DMS79 (cell line): ENCODE results near the gene C17orf75.
"Not testable (repeated sequence)": the region's sequence is repeated elsewhere in the genome, so short reads cannot be mapped to it uniquely, and the experiment has no call there.

Source experiments
- DNase-seq: peaks from one replicate; lab custom pipeline; 2025; lab: John Stamatoyannopoulos, UW

The C17orf75 gene

DNA sequence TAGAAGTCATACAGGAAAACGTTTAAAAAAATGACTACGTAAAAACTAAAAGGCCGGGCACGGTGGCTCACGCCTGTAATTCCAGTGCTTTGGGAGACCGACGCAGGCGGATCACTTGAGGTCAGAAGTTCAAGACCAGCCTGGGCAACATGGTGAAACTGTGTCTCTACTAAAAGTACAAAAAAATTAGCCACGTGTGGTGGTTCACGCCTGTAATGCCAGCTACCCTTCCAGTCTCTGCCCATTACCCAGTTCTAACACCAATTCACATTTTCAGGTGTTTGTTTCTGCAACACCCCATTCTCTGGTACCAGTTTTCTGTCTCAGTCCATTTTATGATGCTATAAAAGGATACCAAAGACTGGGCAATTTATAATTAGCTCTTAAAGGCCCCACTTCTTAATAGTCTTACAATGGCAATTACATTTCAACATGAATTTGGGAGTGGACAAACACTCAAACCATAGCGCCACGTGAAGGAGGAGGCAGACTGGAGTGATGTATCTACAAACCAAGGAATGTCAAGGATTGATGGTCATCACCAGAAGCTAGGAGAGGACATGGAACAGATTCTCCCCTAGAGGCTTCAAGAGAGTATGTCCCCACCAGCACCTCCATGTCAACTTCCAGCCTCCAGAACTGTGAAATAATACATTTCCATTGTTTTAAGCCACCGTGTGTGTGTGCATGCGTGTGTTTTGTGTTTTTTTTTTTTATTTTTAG lies 791 bp upstream of the C17orf75 start:
- DNase-seq = peak; percentile 8

DNA sequence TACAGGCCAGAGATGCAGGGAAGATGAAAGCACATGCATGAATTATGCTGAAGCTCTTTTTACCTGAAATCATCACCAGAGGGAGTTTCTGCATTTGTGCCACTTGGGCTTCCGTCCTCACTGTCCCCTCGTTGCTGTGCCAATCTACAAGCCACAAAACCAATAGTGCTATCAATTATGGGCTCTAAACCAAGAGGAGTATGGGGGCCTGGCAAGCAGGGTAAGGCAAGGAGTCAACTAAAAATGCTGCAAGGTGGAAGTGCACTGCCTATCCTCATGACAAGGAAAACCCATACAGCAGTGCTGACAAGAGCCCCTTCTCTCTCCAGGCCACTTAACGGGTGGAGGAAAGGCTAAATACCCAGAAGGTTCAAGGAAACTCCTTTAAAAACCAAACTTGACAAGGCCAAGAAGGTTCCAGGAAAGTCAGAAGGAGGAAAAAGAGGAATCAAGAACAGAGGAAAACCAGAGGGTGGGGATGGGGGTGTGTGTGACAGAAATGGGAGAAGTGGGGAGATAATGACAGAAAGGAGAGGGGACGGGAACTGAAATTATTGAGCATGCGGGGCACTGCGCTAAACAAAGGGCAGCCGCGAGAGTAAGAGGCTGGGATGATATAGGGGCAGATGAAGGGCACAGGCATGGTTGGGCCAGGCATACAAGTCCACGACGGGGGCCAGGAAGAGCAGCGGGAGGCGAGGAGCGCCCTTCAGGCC lies 674 bp downstream of the C17orf75 start:
- peak; percentile 37 for DNase-seq

DNA sequence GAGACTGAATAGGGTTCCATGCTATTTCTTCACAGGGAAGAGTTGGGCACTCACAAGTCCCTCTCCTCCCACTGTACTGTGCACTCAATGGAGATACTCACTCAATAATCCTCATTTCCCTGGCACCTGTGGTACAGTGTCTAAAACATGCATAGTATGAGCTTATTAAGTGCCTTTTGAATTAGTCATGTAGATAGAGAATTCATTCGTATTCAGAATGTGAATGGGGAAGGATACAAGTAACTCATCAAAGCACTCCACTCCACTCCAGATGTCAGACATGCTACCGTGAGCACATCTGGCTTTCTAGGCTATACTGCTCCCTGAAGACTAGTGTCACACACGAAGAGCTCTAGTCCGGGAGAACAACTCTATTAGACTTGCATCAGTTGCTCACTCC lies 6.3 kb downstream of the C17orf75 start:
- DNase-seq = no peak

DNA sequence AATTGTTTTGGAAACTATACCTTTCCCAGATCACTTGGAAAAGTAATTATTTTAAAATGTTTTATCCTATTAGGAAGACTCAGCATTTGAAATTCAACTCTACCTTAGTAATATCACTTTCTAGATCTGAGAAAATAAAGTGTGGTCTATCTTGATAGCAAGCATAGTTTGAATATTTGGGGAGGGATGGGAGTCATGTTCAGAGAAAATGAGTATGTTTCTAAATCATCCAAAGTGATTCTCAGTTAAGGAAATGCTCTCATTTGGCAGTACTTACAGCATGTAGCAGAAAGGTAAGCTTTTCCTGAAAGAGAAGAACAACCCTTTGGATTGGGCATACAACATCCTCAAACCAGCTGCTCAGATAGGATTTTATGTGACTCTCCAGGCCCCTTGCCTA lies 6.9 kb downstream of the C17orf75 start:
- DNase-seq = no peak

DNA sequence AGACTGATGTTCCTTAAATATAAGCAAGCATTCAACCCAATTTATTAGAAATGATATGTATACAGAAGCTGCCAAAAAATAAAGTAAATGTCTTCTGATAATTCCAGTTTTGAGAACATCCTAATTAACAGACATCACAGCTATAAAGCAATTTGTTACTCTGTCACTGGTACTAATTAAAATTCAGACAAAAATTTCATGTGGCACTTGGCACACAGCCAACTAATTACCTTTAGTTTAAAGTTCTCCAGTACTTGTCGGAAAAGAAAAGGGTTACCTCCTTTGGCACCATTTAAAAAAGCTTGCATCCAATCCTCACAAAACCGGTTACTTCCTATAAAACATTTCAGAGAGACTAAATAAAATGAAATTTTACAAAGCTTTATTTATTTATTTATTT lies 8.8 kb downstream of the C17orf75 start:
- no peak for DNase-seq

DNA sequence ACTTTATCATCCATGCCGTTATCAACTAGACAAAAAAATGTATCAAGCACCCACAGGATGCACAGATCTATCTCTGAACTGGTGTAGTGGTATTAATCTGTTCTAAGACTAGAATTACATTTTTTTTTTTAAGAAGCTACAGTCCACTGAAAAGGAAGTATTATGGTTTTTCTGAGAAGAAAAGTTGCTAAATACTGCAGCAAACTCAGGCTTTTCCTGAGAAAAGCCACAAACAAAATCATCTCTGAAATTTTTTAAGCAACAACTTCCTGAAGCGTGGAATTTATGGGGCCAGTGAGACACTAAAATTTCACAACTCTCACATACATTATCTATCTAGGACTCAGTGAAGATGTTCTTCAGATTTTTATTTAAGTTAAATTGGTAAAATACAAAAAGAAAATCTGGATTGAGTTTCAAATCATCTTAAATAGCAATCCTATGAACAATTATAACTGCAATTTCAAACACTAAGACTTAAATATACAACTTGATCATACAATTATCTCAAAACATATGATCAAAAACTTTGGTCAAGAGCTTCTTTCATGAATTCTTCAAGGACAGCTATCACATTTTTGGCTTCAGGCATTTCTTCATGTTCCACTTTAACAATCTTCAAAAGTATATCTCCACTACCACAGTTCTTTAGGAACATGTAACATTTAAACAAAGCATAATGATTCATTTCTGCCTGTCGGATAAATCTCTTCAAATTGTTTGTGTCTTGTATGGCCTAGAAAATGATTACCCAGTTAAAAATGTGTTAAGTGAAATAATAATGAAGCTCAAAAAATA lies 10.5 kb downstream of the C17orf75 start:
- DNase-seq = no peak

DNA sequence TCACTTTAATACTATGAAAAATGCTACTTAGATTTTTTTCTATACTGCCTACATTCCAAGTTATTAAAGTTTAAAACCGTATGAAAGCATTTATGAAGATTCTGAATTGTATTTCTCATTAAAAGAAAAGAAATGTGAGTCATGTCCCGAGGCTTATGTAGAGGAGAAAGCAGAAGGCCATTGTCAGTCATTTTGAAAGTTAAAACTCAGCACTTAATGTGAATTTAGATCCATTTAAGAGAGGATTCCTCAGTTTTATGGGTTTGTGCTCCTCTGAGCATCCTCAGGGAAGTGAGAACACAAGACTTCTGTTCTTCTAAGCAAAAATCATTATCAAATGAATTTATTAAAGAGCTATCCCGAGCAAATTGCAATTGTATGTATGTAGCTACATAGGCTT lies 11.8 kb downstream of the C17orf75 start:
- no peak for DNase-seq

DNA sequence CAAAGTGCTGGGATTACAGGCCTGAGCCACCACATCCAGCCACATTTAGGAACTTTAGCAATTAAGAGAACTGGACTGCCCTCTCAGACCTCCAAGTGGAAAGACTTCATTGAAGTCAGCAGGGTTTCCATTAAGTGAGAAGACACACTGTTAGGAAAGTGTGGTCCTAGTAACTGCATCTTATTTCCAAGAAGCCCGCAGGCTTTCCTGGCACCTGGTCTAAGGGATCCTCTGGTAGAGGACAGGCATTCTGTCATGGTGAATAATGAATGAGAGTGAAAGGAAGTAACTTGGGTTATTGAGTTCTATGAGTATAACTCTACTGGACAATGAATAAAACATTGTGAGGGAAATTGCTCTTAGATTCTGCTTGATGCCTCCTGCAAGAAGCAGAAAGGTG lies 14.1 kb downstream of the C17orf75 start:
- DNase-seq = no peak

DNA sequence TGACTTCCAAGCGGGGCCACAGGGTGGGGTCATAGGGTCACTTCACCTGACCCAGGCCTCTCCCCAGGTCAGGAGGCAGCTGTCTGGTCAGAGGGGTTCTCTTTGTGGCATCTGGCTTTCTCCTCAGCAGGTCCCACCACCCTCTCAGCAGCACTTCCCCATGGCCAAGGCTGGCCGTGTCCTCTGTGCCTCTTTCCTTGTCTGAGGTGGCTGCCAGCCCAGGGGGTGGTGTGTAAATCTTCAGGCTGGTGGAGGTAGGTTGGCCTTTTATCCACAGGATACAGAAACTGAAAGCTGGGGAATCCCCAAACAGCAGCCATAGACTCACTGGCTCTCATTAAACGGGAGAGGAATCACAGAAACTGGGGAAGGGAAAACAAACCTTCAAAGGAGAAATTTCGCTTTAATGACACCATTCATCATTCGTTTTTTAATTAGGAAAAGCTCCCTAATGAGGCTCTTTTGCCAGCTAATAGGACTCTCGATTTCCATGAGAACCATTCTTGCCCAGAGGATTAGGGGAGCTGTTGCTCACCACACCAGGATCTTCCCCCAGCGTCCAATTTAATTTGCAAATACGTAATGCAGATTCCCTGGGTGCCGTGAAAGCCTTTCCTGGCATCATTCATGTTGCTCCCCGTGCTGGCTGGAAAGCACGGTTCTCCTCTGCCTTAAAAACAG lies 18.0 kb downstream of the C17orf75 start:
- no peak for DNase-seq

DNA sequence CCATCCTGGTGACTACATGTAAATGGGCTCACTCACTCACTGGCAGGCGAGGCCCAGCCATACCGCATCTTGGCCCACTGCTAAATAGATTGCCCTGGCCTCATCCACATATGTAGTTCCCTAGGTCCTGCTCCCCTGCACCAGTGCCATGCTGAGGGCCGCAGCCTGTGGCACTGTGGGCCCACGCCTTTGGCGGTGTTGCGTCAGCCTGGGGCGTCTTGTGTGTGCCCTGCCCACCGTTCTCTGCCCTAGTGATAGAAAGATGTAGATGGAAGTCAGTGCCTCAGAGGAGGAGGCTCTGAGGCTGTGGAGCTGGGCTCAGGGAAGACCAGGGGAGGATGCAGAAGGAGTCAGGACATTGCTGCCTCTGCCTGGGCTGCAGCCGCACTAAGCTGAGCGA lies 18.9 kb downstream of the C17orf75 start:
- DNase-seq = no peak

DNA sequence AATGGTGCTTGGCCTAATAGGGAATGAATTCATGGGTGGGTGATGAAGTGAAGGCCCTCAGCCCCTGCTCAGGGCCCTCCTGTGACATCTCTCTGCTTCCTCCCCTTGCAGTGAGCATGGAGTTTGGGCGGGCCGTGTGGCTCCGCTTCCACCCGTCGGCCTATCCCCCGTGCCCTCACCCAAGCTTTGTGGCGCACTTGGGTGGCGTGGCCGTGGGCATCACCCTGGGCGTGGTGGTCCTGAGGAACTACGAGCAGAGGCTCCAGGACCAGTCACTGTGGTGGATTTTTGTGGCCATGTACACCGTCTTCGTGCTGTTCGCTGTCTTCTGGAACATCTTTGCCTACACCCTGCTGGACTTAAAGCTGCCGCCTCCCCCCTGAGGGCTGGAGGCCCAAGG lies 21.1 kb downstream of the C17orf75 start:
- no peak for DNase-seq

DNA sequence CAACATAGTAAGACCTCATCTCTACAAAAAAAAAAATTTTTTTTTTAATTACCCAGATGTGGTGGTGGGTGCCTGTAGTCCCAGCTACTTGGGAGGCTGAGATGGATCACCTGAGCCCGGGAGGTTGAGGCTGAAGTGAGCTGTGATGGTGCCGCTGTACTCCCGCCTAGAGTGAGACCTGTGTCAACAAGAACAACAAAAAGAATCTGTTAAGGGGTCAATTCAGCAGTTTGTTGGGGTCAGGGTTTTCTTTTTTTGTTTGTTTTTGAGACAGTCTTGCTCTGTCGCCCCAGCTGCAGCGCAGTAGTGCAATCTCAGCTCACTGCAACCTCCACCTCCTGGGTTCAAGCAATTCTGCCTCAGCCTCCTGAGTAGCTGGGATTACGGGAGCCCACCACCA lies 21.9 kb downstream of the C17orf75 start:
- DNase-seq = not testable (repeated sequence)

DNA sequence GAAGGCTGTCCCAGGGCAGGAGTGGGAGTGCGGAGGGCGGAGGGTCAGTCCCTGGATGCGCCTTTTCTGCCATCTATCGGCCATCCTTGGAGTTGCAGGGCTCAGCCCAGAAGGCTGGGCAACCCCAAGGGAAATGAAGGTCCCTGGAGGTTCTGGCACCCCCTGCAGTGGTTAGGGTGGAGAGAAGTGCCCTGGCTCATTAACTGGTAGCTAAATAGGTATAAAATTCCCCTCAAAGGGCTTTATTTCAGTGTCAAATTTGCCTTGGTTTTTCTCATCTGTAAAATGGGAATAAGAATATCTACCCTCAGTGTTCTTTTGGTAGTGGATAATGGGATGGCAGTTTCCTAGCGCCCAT lies 22.4 kb downstream of the C17orf75 start:
- DNase-seq = peak; percentile 18

DNA sequence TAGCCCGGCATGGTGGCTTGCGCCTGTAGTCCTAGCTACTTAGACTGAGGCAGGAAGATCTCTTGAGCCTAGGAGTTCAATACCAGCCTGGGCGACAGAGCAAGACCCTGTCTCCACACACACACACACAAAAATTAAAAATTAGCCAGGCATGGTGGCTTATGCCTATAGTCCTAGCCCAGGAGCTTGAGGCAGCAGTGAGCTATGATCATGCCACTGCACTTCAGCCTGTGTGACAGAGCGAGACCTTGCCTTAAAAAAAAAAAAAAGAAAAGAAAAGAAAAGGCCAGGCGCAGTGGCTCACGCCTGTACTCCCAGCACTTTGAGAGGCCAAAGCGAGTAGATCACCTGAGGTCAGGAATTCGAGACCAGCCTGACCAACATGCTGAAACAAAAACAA lies 23.9 kb downstream of the C17orf75 start:
- DNase-seq = no peak

DNA sequence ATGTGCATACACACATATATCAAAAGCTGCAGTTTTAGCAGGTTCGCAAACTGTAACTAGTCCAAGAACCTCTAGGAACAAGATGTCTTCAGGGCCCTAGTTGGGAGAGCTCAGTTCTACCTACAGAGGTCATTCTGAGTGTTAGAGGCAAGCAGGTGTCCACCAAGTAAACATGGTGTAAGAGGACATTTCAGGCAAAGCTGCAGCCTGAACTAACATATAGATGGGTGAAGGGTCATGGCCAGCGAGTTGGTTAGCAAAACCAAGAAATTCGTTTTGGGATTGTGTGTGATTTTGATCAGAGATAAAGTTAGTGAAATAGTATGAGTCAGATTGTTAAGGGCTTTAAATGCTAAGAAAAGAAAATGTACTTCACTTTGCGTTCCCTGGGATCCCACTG lies 24.6 kb downstream of the C17orf75 start:
- DNase-seq = no peak

DNA sequence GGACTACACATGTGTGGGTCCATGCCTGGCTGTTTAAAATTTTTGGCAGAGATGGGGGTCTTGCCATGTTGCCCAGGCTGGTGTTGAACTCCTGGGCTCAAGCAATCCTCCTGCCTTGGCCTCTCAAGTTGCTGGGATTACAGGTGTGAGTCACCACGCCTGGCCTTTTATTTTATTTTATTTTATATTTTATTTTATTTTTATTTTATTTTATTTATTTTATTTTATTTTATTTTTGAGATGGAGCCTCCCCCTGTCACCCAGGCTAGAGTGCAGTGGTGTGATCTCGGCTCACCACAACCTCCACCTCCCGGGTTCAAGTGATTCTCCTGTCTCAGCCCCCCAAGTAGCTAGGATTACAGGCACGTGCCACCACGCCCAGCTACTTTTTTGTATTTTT lies 25.3 kb downstream of the C17orf75 start:
- not testable (repeated sequence) for DNase-seq

DNA sequence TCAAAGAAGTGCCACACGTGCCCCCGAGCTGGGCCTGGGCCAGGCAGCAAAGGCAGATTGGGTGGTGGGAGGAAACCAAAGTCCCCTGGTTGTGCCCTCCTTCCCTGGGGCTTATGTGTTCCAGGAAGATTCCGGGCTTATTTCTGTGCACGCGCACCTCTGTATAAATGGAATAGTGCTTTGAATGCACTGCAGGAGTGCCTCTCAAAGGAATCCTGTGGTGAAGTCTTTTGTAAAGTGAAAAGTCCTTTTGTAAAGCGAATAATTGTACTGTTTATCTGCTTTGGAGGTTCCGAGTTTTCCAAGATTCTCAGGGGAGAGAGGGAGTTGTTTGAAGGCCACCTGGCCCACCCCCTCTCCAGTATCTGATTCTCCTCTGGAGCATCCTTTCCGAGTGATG lies 26.8 kb downstream of the C17orf75 start:
- no peak for DNase-seq

DNA sequence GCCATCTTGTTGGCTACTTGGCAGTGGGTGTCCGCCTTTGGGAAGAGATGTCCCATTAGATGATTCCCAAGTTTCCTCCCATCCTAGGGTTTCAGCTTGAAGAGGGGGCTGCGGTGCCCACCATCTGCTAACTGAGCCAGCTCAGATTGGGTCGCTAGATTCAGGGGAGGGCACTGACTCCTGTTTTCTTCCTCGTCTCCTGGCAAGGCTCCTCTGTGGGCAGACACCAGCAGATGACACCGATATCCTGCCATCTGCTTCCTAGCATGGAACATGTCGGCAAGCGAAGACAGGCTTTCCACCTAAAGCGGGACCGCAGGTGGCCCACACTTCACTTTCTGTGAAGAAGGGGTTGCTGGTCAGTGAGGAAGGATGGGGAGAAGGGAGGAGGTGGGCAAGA lies 27.3 kb downstream of the C17orf75 start:
- no peak for DNase-seq

DNA sequence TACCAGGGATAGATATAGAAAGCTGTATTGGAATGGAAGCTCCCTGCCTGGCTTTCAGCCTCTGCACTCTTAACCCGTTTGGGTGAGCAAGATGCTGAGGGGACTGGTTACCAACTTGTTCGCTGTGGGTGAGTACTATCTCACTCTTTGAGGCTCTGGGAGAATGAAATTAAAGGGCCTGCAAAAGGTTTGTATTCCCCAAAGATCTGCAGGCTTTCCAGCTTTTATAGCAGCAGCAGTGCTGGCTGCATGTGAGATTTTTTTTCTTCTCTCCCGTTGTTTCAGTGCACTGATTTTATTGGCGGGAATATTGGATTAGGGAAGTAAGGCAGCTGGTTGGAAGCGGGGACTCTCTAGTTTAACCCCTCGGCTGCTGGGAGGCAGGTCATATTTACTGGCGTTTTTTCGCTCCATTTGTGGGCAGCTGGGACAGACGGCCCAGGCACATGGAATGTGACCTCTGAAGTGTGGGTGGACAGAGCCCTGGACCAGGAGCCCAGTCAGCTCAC lies 30.9 kb downstream of the C17orf75 start:
- peak; percentile 4 for DNase-seq

DNA sequence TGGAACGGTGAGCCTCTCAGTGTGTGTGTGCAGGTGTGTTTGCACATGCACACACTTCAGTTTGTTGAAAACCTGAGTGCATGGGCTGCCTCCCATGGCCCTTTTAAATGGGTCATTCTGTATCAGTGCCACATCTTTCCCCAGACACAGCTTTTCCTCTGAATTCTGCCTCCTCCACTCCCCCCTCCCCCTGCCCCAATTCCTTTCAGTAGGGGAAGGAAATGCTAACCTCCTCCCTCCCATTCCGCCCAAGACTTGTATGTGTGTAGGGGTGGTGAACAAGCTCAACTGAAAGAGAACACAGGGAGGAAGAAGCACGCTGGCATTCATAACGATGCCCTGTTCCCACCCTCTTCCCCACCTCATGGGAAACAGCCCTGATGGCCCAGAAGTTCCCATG lies 34.3 kb downstream of the C17orf75 start:
- DNase-seq = no peak

DNA sequence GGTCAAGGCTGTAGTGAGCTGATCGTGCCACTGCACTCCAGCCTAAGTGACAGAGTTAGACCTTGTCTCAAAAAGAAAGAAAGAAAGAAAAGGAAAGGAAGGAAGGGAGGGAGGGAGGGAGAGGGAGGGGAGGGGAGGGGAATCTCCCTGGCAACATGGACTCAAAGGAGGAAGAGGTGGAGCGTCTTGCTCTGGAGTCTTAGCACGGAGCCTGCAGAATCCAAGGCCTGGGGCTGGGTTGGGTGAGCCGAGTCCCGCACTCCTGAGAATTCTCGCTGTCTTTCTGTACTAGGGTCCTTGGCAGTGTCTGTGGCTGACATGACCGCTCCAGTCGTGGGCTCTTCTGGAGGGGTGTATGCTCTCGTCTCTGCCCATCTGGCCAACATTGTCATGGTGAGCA lies 36.9 kb downstream of the C17orf75 start:
- DNase-seq = no peak

DNA sequence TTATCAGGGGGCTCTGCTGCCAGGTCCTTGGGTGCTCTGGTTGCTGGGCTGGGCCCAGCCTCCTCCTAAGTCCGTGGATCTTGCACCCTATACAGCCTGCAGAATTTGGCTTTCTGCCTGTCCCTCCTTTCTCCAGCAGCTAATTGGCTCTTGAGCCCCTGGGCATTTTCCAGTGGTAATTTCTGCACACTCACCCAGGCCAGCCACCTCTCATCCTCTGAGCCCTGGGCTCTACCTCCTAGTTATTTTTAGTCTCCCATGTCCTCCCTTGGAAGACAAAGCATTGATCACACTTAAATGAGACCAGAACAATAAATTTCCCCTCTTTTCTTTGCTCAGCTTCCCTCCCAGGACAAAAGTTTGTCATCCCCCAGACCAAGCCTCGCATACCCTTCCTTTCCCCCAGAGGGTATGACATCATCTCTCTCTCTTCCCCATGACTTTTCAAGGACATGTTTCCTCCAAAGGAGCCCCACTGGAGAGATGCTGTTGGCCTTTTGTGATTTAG lies 38.1 kb downstream of the C17orf75 start:
- DNase-seq = peak; percentile 59
